H1 (cell line): ENCODE measurements around the gene SMC6. TPM values are rescaled to one million over a fixed set of nuclear protein-coding genes. Genes with fewer than 3 reads are reported as not detected.

ENCODE experiments used
- CTCF ChIA-PET: fragments of 300-600 bp; sonication (Branson Sonifier 250); formaldehyde crosslinking; loops from one replicate; lab custom pipeline; 2021; ENCODE audit not compliant: partially characterized antibody; lab: Charles Lee
- POLR2A ChIA-PET: fragments of 300-600 bp; sonication (Branson Sonifier 250); formaldehyde crosslinking; loops from one replicate; lab custom pipeline; 2021; ENCODE audit warnings: inconsistent platforms; ENCODE audit not compliant: partially characterized antibody; lab: Charles Lee
- DNase-seq, 2 experiments: peaks; one replicate each; pipeline versions ENCODE4 v3.0.0 to v3.0.0-alpha.2; 2010 to 2022; ENCODE audit warnings: low spot score in 2 of 2, low read depth in 1 of 2, mixed read lengths in 1 of 2
- FAIRE-seq: peaks from 2 replicates; lab custom pipeline; 2011; peaks lifted over from hg19 to GRCh38; lab: Jason Lieb, UNC
- H2AFZ ChIP-seq: 2 replicates; pipeline ENCODE4 v1.8.1; 2012; ENCODE audit warnings: low read length, inconsistent platforms
- H2AK5ac ChIP-seq: 2 replicates; pipeline ENCODE4 v1.6.1; 2013; ENCODE audit warnings: low read depth, low read length
- H2BK120ac ChIP-seq: replicated peaks from 2 replicates; pipeline ENCODE3; 2013; ENCODE audit warnings: low read depth, low read length, inconsistent platforms
- H2BK12ac ChIP-seq: 2 replicates; pipeline ENCODE4 v1.6.1; 2013; ENCODE audit warnings: low read depth, low read length
- H2BK15ac ChIP-seq: 2 replicates; pipeline ENCODE4 v1.6.1; 2013; ENCODE audit warnings: low read length
- H2BK20ac ChIP-seq: 2 replicates; pipeline ENCODE4 v1.6.1; 2013; ENCODE audit warnings: low read length
- H2BK5ac ChIP-seq: 2 replicates; pipeline ENCODE4 v1.6.1; 2013; ENCODE audit warnings: low read depth, low read length
- H3K14ac ChIP-seq: 2 replicates; pipeline ENCODE4 v1.6.1; 2013; ENCODE audit warnings: inconsistent platforms; ENCODE audit not compliant: insufficient read length
- H3K18ac ChIP-seq: 2 replicates; pipeline ENCODE4 v1.6.1; 2013; ENCODE audit warnings: low read length; ENCODE audit errors: extremely low read depth
- H3K23ac ChIP-seq: 2 replicates; pipeline ENCODE4 v1.6.1; 2013; ENCODE audit warnings: inconsistent platforms; ENCODE audit not compliant: insufficient read length
- H3K23me2 ChIP-seq: 2 replicates; pipeline ENCODE4 v1.6.1; 2013; ENCODE audit warnings: low read depth, low read length
- H3K27ac ChIP-seq: 2 replicates; pipeline ENCODE4 v1.6.1; 2011; ENCODE audit warnings: low read depth, low read length, inconsistent platforms
- H3K27me3 ChIP-seq, 4 experiments: replicated peaks in 1 of 4; 1 replicate in 1 of 4; 2 replicates in 3 of 4; pipeline versions ENCODE4 v1.6.1 to v1.8.1; 2011 to 2013; ENCODE audit warnings: low read length in 3 of 4, mild to moderate bottlenecking in 3 of 4, inconsistent platforms in 2 of 4, mixed read lengths in 2 of 4, moderate library complexity in 1 of 4; ENCODE audit not compliant: control insufficient read depth in 3 of 4, insufficient read depth in 3 of 4; ENCODE audit errors: extremely low read depth in 1 of 4
- H3K36me3 ChIP-seq, 4 experiments: 2 replicates each; pipeline versions ENCODE4 v1.6.1 to v1.8.1; 2011 to 2013; ENCODE audit warnings: mild to moderate bottlenecking in 4 of 4, low read length in 3 of 4, moderate library complexity in 2 of 4, control low read depth in 1 of 4, inconsistent platforms in 1 of 4; ENCODE audit not compliant: insufficient read depth in 4 of 4, control insufficient read depth in 2 of 4
- H3K4ac ChIP-seq: replicated peaks from 2 replicates; pipeline ENCODE3; 2013; ENCODE audit warnings: low read length, low read depth, mixed read lengths, inconsistent platforms; ENCODE audit not compliant: insufficient read length
- H3K4me1 ChIP-seq, 4 experiments: replicated peaks in 1 of 4; 1 replicate in 1 of 4; 2 replicates in 3 of 4; pipeline versions ENCODE4 v1.6.1 to v1.8.1; 2011 to 2013; ENCODE audit warnings: low read length in 3 of 4, inconsistent platforms in 2 of 4, mixed read lengths in 1 of 4; ENCODE audit not compliant: insufficient read depth in 4 of 4, control insufficient read depth in 3 of 4
- H3K4me2 ChIP-seq, 2 experiments: 2 replicates each; pipeline versions ENCODE4 v1.6.1 to v1.8.1; 2011 to 2013; ENCODE audit warnings: low read depth in 2 of 2, low read length in 2 of 2, control low read depth in 1 of 2, inconsistent platforms in 1 of 2, mild to moderate bottlenecking in 1 of 2; ENCODE audit not compliant: insufficient read depth in 1 of 2
- H3K4me3 ChIP-seq, 4 experiments: fragments of 200-600, 300-600 bp in 1 of 4; sonication (generic), shearing (Covaris generic), sonication (Bioruptor Twin) in 1 of 4; 2 replicates each; pipeline versions ENCODE4 v1.5.1 to v1.8.1; 2011 to 2016; ENCODE audit warnings: low read length in 4 of 4, low read depth in 3 of 4, control low read depth in 2 of 4, inconsistent platforms in 2 of 4, mild to moderate bottlenecking in 2 of 4, mixed read lengths in 1 of 4, moderate library complexity in 1 of 4; ENCODE audit not compliant: insufficient read depth in 2 of 4; ENCODE audit errors: extremely low read depth in 1 of 4
- H3K56ac ChIP-seq: replicated peaks from 2 replicates; pipeline ENCODE3; 2013; ENCODE audit warnings: low read depth, mild to moderate bottlenecking, mixed read lengths, low read length, inconsistent platforms; ENCODE audit not compliant: insufficient read length
- H3K79me1 ChIP-seq: 2 replicates; pipeline ENCODE4 v1.6.1; 2013; ENCODE audit warnings: low read depth, low read length, control low read depth
- H3K79me2 ChIP-seq, 2 experiments: 2 replicates each; pipeline versions ENCODE4 v1.6.1 to v1.8.1; 2012 to 2013; ENCODE audit warnings: low read length in 2 of 2, mild to moderate bottlenecking in 2 of 2, inconsistent platforms in 1 of 2; ENCODE audit not compliant: insufficient read depth in 2 of 2, control insufficient read depth in 1 of 2
- H3K9ac ChIP-seq, 4 experiments: replicated peaks in 1 of 4; 1 replicate in 1 of 4; 2 replicates in 3 of 4; pipeline versions ENCODE4 v1.6.1 to v1.8.1; 2011 to 2013; ENCODE audit warnings: low read depth in 3 of 4, low read length in 3 of 4, control low read depth in 2 of 4, mild to moderate bottlenecking in 2 of 4, moderate library complexity in 2 of 4, inconsistent platforms in 1 of 4; ENCODE audit errors: extremely low read depth in 1 of 4
- H3K9me3 ChIP-seq, 2 experiments: 2 replicates each; pipeline versions ENCODE4 v1.6.1 to v1.8.1; 2012 to 2013; ENCODE audit warnings: mild to moderate bottlenecking in 2 of 2, moderate library complexity in 2 of 2, control low read depth in 1 of 2, inconsistent platforms in 1 of 2, low read depth in 1 of 2, low read length in 1 of 2, mixed read lengths in 1 of 2; ENCODE audit not compliant: insufficient read depth in 2 of 2
- H4K20me1 ChIP-seq, 2 experiments: replicated peaks in 1 of 2; 2 replicates each; pipeline versions ENCODE3 to v1.8.1; 2011 to 2013; ENCODE audit warnings: inconsistent platforms in 2 of 2, low read length in 2 of 2, mild to moderate bottlenecking in 1 of 2; ENCODE audit not compliant: insufficient read depth in 2 of 2, control insufficient read depth in 1 of 2
- H4K5ac ChIP-seq: 2 replicates; pipeline ENCODE4 v1.6.1; 2013; ENCODE audit warnings: low read length, low read depth, mixed read lengths, inconsistent platforms; ENCODE audit not compliant: insufficient read length
- H4K8ac ChIP-seq: 2 replicates; pipeline ENCODE4 v1.8.0; 2013; ENCODE audit warnings: mild to moderate bottlenecking, moderate library complexity, low read length, inconsistent platforms; ENCODE audit not compliant: insufficient read depth; ENCODE audit errors: extremely low read depth
- H4K91ac ChIP-seq: replicated peaks from 2 replicates; pipeline ENCODE3; 2013; ENCODE audit warnings: low read length, mixed read lengths, inconsistent platforms; ENCODE audit not compliant: insufficient read length
- NANOG ChIP-seq: IDR thresholded peaks from 2 replicates; pipeline ENCODE4 v1.6.1; 2011; ENCODE audit warnings: low read length, low read depth, mild to moderate bottlenecking, inconsistent platforms; ENCODE audit not compliant: insufficient read depth, poor library complexity, severe bottlenecking
- SP2 ChIP-seq: IDR thresholded peaks from 2 replicates; pipeline ENCODE4 v1.6.1; 2012; ENCODE audit warnings: mild to moderate bottlenecking, low read length, inconsistent platforms
- WGBS, 2 experiments: shearing (Covaris generic) in 1 of 2; methylation state at CpG; one replicate each; pipeline versions ENCODE4 v1.1.6 to v1.1.7; 2013 to 2015; ENCODE audit warnings: low lambda C conversion rate in 2 of 2, mixed read lengths in 2 of 2, inconsistent platforms in 1 of 2, low coverage in 1 of 2, missing lambda C conversion rate in 1 of 2; ENCODE audit not compliant: insufficient replicate concordance in 2 of 2, insufficient coverage in 1 of 2, insufficient read length in 1 of 2; ENCODE audit errors: extremely low coverage in 1 of 2, missing lambda C conversion rate in 1 of 2; 5-methylcytosine and 5-hydroxymethylcytosine counted together
- polyA plus RNA-seq, 7 experiments: library from polyadenylated mRNA; depleted of rRNA in 3 of 7; stranded (reverse) in 5 of 7; unstranded in 2 of 7; fragments of >200 nt in 5 of 7; fragments of 200-250 nt in 2 of 7; gene quantifications; 1 replicate in 5 of 7; 2 replicates in 1 of 7; 4 replicates in 1 of 7; pipeline versions ENCODE4 v1.2.1 to v1.2.3, GENCODE V29; 2011 to 2013; ENCODE audit warnings: missing spikeins in 2 of 7, mixed read lengths in 2 of 7
- total RNA-seq: library from RNA; stranded (reverse); fragmentation: NEBNext Ultra II Directional; extraction: Animal tissue kit (Norgen Biotek cat#: 25700); gene quantifications from 2 replicates; pipeline ENCODE4 v1.2.1, GENCODE V29; 2021

SMC6 gene
- total and polyA plus RNA-seq, 2 of the 8 experiments (the other 6 are each of a cell fraction or from before 2014, with no cell fraction given): 9.7 to 49.5 TPM

- WGBS, 2 experiments: 90% methylated on average over 8 of the region's 8 CpGs; no CpG with 5 or more reads in 1 of the 2 experiments
- TF ChIP-seq NANOG (no peak), SP2 (no peak)
Measured at GRCh38 chr2:17637131-17637906, 116.3 kb downstream of the SMC6 start.

More at GRCh38 chr2:17637131-17637906, 116.3 kb downstream of the SMC6 start:
- Histone ChIP-seq H3K23ac (no peak overlapping the region), H3K4ac (no peak overlapping the region), H2BK12ac (no peak overlapping the region), H2BK120ac (no peak overlapping the region), H4K8ac (no peak overlapping the region), H4K91ac (no peak overlapping the region), H2BK15ac (no peak overlapping the region), H3K79me1 (peaks cover 4% of the 10 kb centered on the region; the same call in 1 of the 2 replicates), H2BK5ac (no peak overlapping the region), H3K4me1 (peaks cover 0 to 3% (median 0%) of the 10 kb centered on the region in 4 experiments; a peak in 1 of 7 replicates), H4K20me1 (peaks cover 0 to 4% of the 10 kb centered on the region in 2 experiments), H3K4me2 (no peak overlapping the region), H3K9me3 (no peaks in the 10 kb centered on the region), H2BK20ac (no peak overlapping the region), H3K56ac (no peak overlapping the region), H3K27ac (no peak overlapping the region), H3K36me3 (no peaks in the 10 kb centered on the region; a peak in 1 of 8 replicates), H3K27me3 (no peaks in the 10 kb centered on the region), H3K23me2 (no peaks in the 10 kb centered on the region), H3K4me3 (no peak overlapping the region), H2AK5ac (no peak overlapping the region), H3K9ac (no peak overlapping the region), H3K18ac (no peak overlapping the region), H4K5ac (no peak overlapping the region), H3K14ac (no peak overlapping the region), H2AFZ (no peak overlapping the region), H3K79me2 (no peaks in the 10 kb centered on the region; a peak in 1 of 4 replicates)
- no peak for DNase-seq
- FAIRE-seq: no peak
- ChIA-PET POLR2A (interaction anchor here (0.7 kb wide), 1 partner anchor 9 kb away, joined by 3 read pairs; no protein-coding TSS in a partner anchor), CTCF (interaction anchor here (1.0 to 6.2 kb wide), 4 partner anchors 9 to 167 kb away, joined by 3 to 65 read pairs (median 6); no protein-coding TSS in a partner anchor)
